ENCODE results near the gene HTT. TPM values are rescaled to one million over a fixed set of nuclear protein-coding genes. Genes with fewer than 3 reads are reported as not detected.

The HTT gene
- total and polyA plus RNA-seq, 2 of the 8 experiments (the other 6 are each of a cell fraction or from before 2014, with no cell fraction given), result 24.0 to 71.0 TPM

DNA sequence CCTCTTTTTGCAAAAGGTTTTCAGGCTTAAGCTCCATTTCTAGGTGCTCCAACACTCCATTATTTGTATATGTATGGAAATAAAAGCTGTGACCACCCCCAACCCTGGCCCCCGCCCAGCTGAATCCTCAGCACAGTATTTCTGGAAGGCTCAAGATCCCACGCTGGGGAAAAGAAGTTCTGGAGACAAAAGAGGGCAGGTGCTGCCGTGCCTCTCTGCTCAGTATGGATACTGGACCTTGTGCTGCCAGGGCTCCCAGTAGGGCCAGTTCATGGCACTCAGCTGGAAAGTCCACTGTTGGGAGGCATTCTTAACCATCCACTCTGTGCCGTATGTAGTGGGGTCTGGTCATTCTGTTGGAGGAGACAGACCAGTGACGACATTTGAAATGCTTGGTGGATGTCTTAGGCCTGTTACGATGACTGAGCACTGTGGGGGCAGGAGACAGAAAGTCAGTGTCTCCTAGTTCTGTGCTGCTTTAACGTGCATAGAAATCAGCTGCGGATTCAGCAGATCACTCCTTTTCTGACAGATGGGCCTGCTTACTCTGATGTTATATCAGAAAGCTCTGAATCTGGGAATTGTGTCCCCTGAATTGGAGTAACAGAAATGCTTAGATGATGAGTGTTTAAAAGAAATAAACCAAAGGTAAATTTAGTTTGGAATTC is 126.1 kb downstream of the HTT start:
- no peaks in the 10 kb centered on the region for H3K27me3 ChIP-seq (replicated peaks in 1 of 4; ENCODE audit: control insufficient read depth in 3 of 4, extremely low read depth in 1 of 4, insufficient read depth in 3 of 4, low read length in 3 of 4)
- no peak overlapping the region for H3K14ac ChIP-seq (ENCODE audit: insufficient read length)
- H2BK120ac ChIP-seq (replicated peaks; ENCODE audit: low read depth, low read length), result no peak overlapping the region
- no peak overlapping the region for H2BK20ac ChIP-seq (ENCODE audit: low read length)
- no peak overlapping the region for H3K4me2 ChIP-seq (ENCODE audit: insufficient read depth in 1 of 2, low read depth in 2 of 2, low read length in 2 of 2)
- H4K8ac ChIP-seq (ENCODE audit: extremely low read depth, insufficient read depth, low read length), result no peak overlapping the region
- DNase-seq (ENCODE audit: low read depth in 1 of 2, low spot score in 2 of 2) (no peak), FAIRE-seq (no peak)
- H3K4me1 ChIP-seq (replicated peaks in 1 of 4; ENCODE audit: control insufficient read depth in 3 of 4, insufficient read depth in 4 of 4, low read length in 3 of 4), result no peaks in the 10 kb centered on the region
- H2BK12ac ChIP-seq (ENCODE audit: low read depth, low read length), result no peak overlapping the region
- no peaks in the 10 kb centered on the region for H3K9me3 ChIP-seq (ENCODE audit: insufficient read depth in 2 of 2, low read depth in 1 of 2, low read length in 1 of 2)
- no peaks in the 10 kb centered on the region for H3K79me2 ChIP-seq (ENCODE audit: control insufficient read depth in 1 of 2, insufficient read depth in 2 of 2, low read length in 2 of 2)
- no peak overlapping the region for H4K91ac ChIP-seq (replicated peaks; ENCODE audit: insufficient read length, low read length)
- 0 out of 2 replicates have a peak, but pooled peaks cover 2% of the 10 kb centered on the region for H3K79me1 ChIP-seq (ENCODE audit: low read depth, low read length)
- H3K18ac ChIP-seq (ENCODE audit: extremely low read depth, low read length), result no peak overlapping the region
- no peak overlapping the region for H3K27ac ChIP-seq (ENCODE audit: low read depth, low read length)
- H2BK15ac ChIP-seq (ENCODE audit: low read length), result no peak overlapping the region
- H3K23ac ChIP-seq (ENCODE audit: insufficient read length), result no peak overlapping the region
- H3K4me3 ChIP-seq (ENCODE audit: extremely low read depth in 1 of 4, insufficient read depth in 2 of 4, low read depth in 3 of 4, low read length in 4 of 4), result no peak overlapping the region
- peaks cover 0 to 7% of the 10 kb centered on the region in 2 experiments for H4K20me1 ChIP-seq (replicated peaks in 1 of 2; ENCODE audit: control insufficient read depth in 1 of 2, insufficient read depth in 2 of 2, low read length in 2 of 2)
- peaks cover 0 to 19% (median 7%) of the 10 kb centered on the region in 4 experiments; a peak in 5 of 8 replicates for H3K36me3 ChIP-seq (ENCODE audit: control insufficient read depth in 2 of 4, insufficient read depth in 4 of 4, low read length in 3 of 4)
- H3K56ac ChIP-seq (replicated peaks; ENCODE audit: insufficient read length, low read depth, low read length), result no peak overlapping the region
- H4K5ac ChIP-seq (ENCODE audit: insufficient read length, low read depth, low read length), result no peak overlapping the region
- H3K9ac ChIP-seq (replicated peaks in 1 of 4; ENCODE audit: extremely low read depth in 1 of 4, low read depth in 3 of 4, low read length in 3 of 4), result no peak overlapping the region; a peak in 1 of 7 replicates
- H2BK5ac ChIP-seq (ENCODE audit: low read depth, low read length), result no peak overlapping the region
- CTCF ChIA-PET (ENCODE audit: partially characterized antibody), result interaction anchor here (1.3 kb wide), 1 partner anchor 11 kb away, joined by 3 read pairs; no protein-coding TSS in a partner anchor
- no peak overlapping the region for H2AK5ac ChIP-seq (ENCODE audit: low read depth, low read length)
- no peaks in the 10 kb centered on the region for H3K23me2 ChIP-seq (ENCODE audit: low read depth, low read length)
- POLR2A ChIA-PET (ENCODE audit: partially characterized antibody), result no interaction called here
- 93% methylated on average over 8 of the region's 8 CpGs; no CpG with 5 or more reads in 1 of the 2 experiments for WGBS, 2 experiments (ENCODE audit: extremely low coverage in 1 of 2, insufficient coverage in 1 of 2, insufficient read length in 1 of 2, insufficient replicate concordance in 2 of 2, low coverage in 1 of 2, low lambda C conversion rate in 2 of 2, missing lambda C conversion rate in 1 of 2)
- H3K4ac ChIP-seq (replicated peaks; ENCODE audit: insufficient read length, low read depth, low read length), result no peak overlapping the region
- no peak overlapping the region for H2AFZ ChIP-seq (ENCODE audit: low read length)
- TF ChIP-seq, protein P1, sequence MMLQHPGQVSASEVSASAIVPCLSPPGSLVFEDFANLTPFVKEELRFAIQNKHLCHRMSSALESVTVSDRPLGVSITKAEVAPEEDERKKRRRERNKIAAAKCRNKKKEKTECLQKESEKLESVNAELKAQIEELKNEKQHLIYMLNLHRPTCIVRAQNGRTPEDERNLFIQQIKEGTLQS (IDR thresholded peaks at IDR 0.05; ENCODE audit: insufficient read depth, low read depth, low read length), result no peak
- no peak for TF ChIP-seq BRCA1 (IDR thresholded peaks at IDR 0.05; ENCODE audit: low read depth, low read length)
- TF ChIP-seq E2F6 (IDR thresholded peaks at IDR 0.05), result no peak
- no peak for TF ChIP-seq SP2 (IDR thresholded peaks at IDR 0.05; ENCODE audit: low read length)
- TF ChIP-seq ATF2 (IDR thresholded peaks at IDR 0.05; ENCODE audit: low read length), result no peak
- TF ChIP-seq YY1 (IDR thresholded peaks at IDR 0.05; ENCODE audit: low read depth, low read length), result no peak
- no peak for TF ChIP-seq SIRT6 (IDR thresholded peaks at IDR 0.05; ENCODE audit: low read length)
- TF ChIP-seq HDAC2 (IDR thresholded peaks at IDR 0.05; ENCODE audit: borderline replicate concordance in 1 of 2, low read depth in 2 of 2, low read length in 2 of 2), result no peak
- TF ChIP-seq RNF2 (IDR thresholded peaks at IDR 0.05; ENCODE audit: borderline replicate concordance, low read depth, low read length, missing control alignments, poor library complexity, severe bottlenecking), result no peak
